ENCODE data around the gene GLYR1.
A peak's percentile ranks its signal among the peaks of the same experiment; 100 is the strongest.

Gene GLYR1

DNA sequence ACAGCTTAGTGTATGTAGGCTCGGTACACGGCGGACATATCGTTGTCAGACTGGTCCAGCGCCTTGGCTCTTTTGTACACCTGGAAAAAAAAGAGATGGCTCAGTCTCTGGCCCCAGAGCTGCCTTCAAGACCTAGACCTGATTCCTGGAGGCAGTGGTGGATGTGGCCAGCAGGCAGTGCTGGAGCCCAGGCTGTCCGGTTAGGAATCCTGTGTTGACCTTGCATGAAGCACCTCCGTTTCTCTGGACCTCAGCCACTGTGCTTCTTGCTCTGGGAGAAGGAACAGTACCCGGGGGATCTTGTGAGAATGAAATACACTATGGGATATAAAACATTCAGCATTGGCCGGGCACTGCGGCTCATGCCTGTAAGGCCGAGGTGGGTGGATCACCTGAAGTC is 41.9 kb downstream of the GLYR1 start:
- DNase-seq (ENCODE audit: low read depth): no peak

DNA sequence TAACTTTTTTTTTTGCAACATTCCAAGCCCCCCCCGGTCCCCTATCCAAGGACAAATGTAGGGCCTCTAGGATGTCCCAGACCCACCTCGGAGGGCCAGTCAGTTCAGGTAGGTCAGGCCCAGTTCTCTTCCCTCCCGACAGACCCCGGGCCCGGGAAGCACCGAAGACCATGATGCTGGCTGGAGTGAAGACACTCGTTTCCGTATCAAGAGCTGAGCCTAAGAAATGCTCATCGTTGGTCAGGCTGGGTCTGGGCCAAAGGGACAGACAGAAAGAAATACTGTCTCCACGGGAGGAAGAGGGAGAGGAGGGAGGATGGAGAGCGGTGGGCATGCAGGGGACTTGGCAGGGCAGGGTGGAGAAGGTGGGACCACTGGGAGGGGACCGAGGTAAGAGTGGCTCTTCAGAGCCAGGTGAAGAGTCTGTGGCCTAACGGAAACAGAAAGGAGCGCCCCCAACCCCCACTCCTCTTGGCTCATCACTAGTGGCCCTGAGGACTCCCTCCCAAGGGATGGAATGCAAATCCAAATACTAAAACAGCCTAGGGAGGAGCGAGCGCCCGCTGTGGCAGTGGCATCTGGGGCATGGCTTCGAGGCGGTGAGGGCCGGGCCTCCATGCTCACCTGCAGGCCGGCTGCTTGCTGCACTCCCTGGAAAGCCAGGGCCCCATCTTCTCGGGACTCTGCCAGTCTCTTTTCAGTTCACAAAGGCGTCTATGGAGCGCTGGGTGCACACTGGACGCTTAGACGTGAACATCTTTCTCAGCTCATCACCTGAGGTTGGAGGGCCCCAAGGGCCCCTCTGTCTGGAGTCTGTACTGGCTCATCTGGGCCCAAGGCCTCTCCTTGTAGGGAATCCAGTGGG is 43.0 kb downstream of the GLYR1 start:
- DNase-seq (ENCODE audit: low read depth): no peak

DNA sequence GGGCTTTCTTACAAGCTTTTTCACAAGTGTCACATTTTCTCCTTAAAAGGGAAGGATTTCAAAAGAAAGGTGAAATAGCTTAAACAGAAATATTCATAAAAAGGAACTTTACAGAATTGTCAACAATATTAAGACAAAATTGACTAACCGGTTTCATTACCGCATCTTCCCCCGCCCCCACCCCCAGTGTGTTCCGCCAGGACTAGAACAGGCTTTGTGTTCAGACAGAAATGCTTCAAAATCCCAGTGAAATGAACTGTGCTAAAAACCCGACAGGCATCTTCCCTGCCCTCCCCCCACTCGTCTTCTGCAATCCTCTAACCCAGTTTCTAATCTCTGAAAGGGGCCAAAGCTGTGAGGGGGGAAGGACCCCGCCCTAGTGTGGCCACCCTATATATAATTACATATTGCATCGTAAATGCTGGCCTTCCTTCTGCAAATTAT is 43.7 kb downstream of the GLYR1 start:
- DNase-seq (ENCODE audit: low read depth): no peak

DNA sequence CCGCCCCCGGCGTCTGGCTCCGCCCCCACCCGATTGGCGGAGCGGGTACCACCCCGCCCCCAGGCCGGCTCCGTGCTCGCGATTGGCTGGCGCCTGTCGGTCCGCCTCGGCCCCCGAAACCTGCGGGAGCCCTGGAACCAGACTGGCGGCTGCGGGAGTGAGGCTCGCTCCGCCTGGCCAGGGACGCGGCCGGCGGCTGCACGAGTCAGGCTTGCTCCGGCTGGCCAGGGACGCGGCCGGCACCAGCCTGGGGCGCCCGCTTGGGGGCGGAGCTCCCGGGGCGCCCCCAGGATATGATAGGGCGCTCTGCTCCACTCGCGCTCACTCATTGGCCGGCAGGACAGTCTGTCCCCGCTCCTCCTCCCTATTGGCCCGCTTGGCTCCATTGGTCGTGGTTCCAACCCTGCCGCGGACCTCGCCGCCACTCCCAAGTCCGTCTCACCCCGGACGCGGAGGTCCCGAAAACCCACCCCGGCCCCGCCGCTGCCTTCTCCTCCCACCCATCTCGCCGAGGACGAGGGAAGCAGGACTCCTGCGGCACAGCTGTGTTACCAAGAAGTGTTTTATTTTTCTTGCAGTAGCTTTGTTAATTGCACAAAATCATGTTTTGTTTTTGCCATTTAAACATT is 44.3 kb downstream of the GLYR1 start:
- peak; percentile 93 for DNase-seq (ENCODE audit: low read depth)

DNA sequence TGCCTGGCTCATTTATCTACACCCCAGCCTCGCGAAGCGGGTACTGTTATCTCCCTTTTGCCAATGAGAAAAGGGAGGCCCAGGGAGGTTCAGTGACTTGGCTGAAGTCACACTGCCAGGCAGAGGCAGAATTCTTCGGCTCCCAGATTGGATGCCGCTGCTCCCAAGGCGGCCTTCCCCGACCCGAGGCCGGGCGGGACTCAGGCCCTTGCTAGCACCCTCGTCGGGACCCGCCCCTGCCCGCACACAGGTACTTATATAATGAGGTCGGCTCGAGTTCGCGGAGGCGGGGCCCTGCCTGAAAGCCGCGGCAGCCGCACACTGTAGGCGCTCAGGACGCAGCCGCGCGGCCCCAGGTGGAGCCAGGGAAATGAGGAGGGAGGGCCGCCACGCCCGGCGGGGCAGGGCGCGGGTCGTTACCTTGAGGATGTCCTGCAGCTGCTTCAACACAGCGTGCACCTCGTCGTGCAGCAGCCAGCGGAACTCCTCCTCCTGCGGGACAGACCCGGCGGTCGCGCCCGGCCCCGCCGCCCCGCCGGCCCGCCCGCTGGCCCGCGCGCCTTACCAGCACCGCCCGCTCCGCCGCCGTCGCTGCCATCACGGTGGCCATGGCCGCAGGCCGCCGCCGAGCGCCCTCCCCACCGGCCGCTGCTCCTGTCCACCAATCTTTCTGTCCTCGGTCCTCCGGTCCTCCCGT is 45.0 kb downstream of the GLYR1 start, which contains the start of gene ROGDI:
Gene ROGDI, minus strand, starts transcription at position 672 of the 697 bp plus-strand sequence. Its CDS starts 62 bp downstream, at position 610.
- peak; percentile 40 for DNase-seq (ENCODE audit: low read depth)

DNA sequence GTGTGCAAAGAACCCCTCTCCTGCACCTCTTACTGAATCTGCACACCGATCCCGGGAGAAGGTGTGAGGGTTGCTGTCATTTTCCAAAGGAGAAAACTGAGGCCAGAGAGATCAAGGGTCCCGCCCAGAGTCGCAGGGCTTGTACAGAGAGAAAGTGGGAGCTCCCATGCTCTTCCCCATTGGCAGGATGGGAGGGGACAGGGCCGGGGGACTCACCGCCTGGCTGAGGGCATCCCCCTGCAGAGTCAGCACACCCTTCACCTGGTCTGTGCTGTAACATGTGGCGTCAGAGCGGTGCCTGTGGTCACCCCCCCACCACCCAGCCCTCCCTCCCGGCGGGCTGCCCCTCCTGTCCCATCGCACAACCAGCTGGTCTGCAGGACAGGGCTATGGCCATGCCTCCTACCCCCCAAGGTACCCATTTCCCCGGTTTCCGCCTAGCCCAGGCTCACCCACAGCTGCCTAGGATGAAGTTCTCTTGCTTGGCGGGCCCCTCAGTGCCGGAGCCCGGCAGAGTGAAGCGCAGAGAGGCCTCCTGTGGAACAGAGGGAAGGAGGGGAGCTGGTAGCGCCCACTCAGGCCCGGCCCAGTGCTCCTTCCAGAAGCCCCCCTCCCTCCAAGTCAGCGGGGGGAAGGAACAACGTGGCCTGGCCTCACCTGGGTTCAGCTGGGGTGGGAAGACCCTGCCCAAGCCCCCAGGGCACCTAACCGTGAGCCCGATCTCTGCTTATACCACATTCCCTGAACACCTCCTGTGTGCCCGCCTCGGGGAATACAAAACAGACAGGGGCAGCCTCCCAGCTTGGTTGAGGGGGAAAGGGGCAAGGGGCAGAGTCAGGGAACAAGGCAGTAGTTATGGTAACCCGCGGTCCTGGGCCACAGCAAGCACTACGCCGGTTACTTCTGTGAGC is 45.8 kb downstream of the GLYR1 start:
- no peak for DNase-seq (ENCODE audit: low read depth)

DNA sequence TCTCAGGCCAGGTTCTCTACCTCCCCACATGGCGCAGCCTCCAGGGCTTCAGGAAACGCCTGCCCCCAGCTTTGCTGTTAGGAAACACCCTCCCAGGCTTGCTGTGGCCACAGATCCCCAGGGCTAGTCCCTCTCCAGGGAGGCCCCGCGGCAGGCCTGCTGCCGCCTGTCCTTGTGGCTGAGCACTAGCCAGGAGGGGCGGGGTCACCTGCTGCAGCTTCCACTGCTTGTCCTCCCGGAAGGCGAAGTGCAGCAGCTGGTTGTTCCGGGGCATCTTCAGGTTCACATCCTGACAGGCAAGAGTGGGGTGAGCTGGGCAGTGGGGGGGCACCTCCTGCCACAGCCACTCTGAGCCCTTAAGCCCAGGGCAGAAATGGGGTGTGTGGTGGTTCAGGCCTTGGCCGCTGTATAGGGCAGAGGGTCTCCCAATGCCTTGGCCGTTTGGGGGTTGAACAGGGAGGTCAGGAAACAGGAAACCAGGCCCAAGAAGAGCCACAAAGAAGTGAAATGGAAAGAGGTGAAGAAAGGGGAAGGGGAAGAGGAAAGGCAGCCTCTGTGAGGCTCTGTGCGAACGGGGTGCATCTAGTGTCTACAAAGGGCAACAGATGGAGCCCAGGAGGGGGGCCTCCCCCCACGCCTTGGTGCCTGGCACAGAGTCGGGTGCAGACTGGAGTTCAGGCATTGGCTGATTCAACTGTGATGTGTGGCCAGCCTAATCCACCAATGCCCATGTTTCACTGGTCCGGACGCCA is 46.6 kb downstream of the GLYR1 start:
- DNase-seq (ENCODE audit: low read depth): no peak

DNA sequence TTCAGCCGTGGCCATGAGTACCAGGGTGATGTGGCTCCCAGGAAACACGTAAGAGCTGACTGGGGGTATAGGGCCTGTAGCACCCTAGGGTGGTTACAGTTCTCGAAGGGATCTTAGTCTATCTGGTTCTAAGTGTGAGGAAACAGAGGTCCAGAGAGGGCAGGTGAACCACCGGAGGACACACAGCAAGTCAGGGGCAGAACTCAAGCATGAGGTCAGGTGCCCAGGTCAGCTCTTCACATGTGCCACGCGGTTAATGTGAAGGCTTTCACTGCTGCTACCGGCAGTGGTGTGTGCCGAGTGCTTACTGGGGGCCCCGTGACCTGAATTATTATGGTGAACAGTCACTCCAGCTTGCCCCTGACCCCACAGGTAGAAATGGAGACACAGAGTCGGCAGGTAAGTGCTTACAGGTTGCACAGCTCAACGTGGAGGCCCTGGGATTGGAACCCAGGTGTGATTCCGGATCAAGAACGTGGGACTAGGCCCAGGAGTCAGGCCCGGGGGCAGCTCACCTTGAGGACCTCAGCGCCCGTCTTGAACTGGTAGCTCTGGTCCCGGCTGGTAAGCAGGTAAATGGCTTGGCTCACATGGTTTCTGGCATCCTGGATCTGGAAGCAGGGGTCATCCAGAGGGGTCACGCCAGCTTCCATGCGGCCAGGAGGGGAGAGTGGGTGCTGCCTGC is 47.8 kb downstream of the GLYR1 start:
- DNase-seq (ENCODE audit: low read depth): no peak

DNA sequence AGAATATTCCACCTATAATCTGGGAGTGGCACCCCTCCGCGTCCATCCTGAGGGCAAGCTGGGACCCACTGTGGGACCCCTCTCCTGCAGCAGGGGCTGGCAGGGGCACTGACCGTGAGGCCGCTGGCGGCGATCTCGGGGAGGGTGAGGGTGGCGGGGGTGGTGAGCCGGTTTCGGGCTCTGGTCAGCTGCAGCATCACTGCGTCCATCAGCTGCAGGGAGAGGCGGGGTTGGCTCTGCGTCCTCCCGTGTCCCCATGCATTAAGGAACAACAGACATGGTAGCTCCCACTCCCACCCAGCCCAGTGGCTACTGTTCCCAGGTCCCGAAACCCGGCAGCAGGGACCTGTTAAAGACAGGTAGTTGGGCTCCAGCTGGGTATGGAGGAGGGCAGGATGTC is 48.6 kb downstream of the GLYR1 start:
- DNase-seq (ENCODE audit: low read depth): no peak

DNA sequence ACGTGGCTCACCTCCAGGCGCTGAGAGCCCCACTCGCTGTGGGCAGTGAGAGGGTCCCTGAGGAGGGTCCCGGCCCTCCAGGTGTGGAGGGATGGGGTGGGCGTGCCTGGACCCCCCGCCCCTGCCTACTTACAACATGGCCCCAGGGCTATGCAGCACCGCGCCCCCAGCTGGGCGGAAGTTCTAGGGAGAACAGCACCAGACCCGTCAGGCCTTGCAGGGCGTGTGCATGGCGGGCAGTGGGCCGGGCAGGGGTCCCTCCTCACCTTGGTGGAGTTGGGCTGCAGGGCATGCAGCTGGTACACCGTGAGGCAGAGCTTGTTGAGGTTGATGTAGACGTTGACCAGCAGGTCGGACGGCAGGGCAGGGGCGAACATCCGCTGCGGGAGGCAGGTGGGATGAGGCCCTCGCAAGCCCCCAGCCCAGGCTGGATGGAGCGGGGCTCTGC is 49.3 kb downstream of the GLYR1 start:
- DNase-seq (ENCODE audit: low read depth): no peak

DNA sequence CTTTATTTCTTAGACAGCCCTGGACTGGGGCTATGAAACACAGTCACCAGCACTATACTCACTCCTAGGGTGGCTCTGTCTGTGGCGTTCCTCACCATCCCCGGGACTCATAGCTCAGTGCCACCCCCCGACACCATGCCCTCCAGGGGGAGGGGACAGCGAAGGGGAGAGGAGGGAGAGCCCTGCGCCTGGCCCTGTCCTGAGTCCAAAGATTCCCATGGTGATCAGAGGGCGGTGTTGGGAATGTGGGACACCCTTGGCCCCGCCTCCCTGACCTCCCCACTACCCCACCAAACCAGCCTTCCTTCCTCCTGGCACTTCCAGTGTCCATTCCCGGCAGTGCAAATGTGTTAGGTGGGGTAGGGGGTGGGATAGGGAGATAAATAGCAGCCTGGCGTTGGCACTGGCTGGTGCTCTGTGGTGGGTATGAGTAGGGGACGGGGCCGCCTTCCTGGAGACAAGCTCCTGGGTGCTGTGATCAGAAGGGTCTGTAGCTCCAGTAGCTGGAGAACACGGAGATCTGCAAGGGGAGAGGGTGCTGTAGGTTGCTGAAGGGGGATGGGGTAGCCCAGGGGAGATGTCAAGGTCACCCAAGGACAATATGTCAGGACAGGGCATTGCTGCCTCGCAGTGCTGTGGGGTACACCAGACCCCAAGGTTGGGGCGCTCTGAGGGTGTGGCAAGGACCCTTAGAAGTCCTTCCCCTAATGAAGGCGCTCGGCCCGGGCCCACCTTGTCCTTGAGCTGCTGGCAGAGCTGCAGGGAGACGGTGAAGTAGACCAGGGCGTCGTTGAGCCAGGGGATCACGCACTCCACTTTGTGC is 49.9 kb downstream of the GLYR1 start:
- no peak for DNase-seq (ENCODE audit: low read depth)

DNA sequence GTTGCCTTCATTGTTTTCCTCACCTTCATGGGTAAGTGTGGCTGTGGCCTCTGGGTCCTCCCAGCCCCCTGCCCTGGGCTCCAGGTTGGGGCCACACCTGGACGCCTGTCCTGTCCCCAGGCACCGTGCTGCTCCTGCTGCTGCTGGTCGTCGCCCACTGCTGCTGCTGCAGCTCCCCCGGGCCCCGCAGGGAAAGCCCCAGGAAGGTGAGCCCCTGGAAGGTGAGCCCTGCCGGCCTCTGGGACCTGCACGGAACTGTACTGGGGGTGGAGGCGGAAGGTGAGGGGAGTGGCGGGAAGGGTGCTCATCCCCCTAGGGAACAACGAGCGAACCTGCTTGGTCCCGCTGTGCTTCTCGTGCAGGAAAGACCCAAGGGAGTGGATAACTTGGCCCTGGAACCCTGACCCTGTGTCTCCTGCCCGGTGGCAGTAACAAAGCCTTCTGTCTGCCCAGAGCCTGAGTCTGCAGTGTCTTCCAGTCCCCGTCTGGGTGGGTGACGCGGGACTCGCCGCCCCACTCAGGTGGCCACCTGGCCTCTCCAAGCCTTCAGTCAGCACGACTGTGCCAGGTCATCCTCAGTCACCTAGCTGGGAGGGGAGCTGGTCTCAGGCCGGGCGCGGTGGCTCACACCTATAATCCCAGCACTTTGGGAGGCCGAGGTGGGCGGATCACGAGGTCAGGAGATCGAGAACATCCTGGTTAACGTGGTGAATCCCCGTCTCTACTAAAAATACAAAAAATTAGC is 51.1 kb downstream of the GLYR1 start:
- no peak for DNase-seq (ENCODE audit: low read depth)

DNA sequence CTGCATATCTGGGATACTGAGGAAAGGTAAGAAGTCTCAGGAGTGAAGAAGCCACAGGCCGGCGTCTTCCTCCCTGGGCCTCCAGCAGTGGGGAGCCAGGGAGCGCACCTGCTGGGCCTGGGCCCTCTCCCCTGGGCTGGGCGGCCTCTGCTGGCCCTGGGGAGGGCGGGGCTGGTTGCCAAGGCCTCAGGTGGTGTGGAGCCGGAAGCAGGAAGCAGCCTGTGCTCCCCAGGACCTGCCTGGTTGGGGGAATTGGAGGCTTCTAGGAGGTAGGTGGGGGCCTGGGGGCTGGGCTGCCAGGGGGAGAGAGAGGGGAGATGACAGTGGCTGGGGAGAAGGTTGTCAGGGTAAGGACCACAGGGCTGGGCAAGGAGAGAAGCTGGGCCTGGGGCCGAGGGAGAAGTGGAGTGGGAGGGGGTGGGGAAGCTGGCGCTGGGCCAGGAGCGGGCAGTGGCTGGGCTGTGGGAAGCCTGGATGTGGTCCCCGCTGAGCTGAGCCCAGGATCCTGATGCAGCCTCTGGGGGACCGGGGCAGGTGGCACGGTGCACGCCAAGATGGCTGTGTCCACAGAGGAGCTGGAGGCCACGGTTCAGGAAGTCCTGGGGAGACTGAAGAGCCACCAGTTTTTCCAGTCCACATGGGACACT is 51.8 kb downstream of the GLYR1 start, which contains the start of gene SMIM22:
Gene SMIM22, plus strand, starts transcription at position 189 of the 647 bp plus-strand sequence. Its CDS starts 366 bp downstream, at position 555.
- no peak for DNase-seq (ENCODE audit: low read depth)

DNA sequence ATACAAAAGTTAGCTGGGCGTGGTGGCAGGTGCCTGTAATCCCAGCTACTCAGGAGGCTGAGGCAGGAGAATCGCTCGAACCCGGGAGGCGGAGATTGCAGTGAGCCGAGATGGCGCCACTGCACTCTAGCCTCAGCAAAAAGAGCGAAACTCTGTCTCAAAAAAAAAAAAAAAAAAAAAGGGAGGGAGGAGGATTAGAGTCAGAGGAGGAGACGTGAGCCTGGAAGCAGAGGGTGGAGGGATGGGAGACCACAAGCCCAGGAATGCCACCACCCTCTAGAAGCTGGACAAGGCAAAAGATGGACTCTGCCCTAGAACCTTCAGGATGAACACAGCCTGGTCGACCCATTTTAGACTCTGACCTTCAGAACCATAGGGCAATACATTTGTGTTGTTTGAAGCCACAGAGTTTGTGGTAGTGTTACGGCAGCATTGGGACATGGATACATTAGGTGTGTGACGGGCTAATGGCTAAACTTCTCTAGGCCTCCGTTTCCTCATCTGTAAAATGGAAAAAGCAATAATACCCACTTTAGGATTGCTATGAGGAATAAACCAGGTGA is 54.1 kb downstream of the GLYR1 start:
- DNase-seq (ENCODE audit: low read depth): no peak

DNA sequence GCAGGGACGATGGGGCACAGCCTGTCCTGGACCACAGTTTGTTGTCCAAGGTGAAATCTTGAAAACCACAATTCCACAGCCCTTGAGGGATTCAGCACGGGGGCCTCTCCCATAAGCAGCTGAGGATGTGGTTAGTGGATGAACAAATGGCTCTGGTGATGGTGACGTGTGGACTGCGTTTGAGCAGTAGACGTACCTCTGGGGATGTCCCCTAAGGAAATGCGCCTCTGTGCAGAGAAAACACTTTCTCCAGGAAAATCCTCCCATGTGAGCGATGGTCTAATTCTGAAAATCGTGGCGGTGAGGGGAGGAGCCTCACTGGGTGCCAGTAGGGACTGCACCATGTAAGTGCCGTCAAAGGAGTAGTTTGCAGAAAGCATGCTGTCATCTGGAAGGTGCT is 56.2 kb downstream of the GLYR1 start:
- no peak for DNase-seq (ENCODE audit: low read depth)

DNA sequence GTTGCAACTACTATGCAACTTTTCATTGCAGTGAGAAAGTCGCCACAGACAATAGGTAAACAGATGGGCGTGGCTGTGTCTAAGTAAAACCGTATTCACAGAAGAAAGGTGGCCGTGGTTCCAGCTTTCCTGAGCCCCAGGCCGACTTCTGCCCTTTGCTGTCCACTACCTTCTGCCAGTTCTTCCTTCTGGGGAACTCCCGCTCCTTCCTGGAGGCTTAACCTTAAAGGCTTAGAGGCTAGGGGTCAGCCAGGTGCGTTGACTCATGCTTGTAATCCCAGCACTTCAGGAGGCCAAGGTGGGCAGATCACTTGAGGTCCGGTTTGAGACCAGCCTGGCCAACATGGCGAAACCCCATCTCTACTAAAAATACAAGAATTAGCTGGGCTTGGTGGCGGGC is 56.8 kb downstream of the GLYR1 start:
- no peak for DNase-seq (ENCODE audit: low read depth)

DNA sequence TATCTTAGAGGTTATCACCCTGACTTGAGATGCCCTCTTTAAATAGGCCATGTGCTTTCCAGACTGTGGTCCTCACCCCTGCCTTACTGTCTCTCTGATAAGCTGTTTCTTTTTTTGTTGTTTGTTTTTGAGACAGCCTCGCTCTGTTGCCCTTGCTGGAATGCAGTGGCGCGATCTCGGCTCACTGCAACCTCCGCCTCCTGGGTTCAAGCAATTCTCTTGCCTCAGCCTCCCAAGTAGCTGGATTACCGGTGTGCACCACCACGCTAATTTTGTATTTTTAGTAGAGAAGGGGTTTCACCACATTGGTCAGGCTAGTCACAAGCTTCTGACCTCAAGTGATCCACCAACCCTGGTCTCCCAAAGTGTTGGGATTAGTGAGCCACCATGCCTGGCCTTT is 58.2 kb downstream of the GLYR1 start:
- no peak for DNase-seq (ENCODE audit: low read depth)

DNA sequence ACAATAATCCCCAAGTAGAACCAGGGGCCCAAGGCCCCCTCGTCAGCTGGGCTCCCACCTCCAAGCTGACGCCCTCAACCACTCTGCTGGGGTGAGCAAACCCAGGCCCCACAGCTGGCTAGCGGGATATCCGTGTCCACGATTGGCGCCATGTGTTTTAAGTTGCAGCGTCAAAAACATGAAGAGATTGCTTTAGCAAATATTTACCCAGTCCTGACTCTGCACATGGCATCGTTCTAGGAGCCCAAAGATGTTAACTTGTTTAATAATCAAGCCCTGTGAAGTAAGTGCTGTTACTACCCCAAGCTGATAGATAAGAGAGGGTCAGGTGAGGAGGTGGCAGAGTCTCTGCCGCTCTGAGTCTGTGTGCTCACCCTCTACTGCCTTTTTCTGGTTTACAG is 58.6 kb downstream of the GLYR1 start:
- DNase-seq (ENCODE audit: low read depth): no peak
